ENCODE data around the gene PADI2.
A peak's percentile ranks its signal among the peaks of the same experiment; 100 is the strongest.

Gene PADI2

GRCh38 chr1:17135530-17135929 is 16.3 kb upstream of the PADI2 start:
- no peak overlapping the region for H4K91ac ChIP-seq (ENCODE audit: low read length)
- H3K4ac ChIP-seq (ENCODE audit: low read depth in 1 of 2, low read length in 2 of 2) = no peak overlapping the region
- H3K18ac ChIP-seq (ENCODE audit: low read depth in 1 of 2, low read length in 2 of 2) = no peak overlapping the region
- H3K14ac ChIP-seq (ENCODE audit: low read length in 2 of 2) = no peak overlapping the region
- no peaks in the 10 kb centered on the region for H3K9me3 ChIP-seq (ENCODE audit: control insufficient read depth, low read length)
- no peak overlapping the region for H2BK15ac ChIP-seq (ENCODE audit: low read depth, poor library complexity, severe bottlenecking)
- H2AK5ac ChIP-seq (ENCODE audit: low read length, severe bottlenecking) = peak overlapping the region; percentile 26
- 80% methylated on average over 5 of the region's 5 CpGs for WGBS
- H3K27ac ChIP-seq (ENCODE audit: low read length, poor library complexity, severe bottlenecking) = no peak overlapping the region
- H4K8ac ChIP-seq (ENCODE audit: low read length) = no peak overlapping the region
- no peak overlapping the region for H2BK120ac ChIP-seq (ENCODE audit: low read depth, low read length)
- no peak overlapping the region for H2BK12ac ChIP-seq (ENCODE audit: low read length in 2 of 2)
- no peak overlapping the region for H3K4me2 ChIP-seq (ENCODE audit: low read length, poor library complexity, severe bottlenecking)
- H3K27me3 ChIP-seq (ENCODE audit: control insufficient read depth in 1 of 2, insufficient read depth in 1 of 2, low read length in 2 of 2) = peaks cover 0 to 84% of the 10 kb centered on the region in 2 experiments
- no peak overlapping the region for H3K9ac ChIP-seq (ENCODE audit: low read length)
- DNase-seq = no peak
- H3K79me1 ChIP-seq (replicated peaks; ENCODE audit: low read length, poor library complexity, severe bottlenecking) = no peaks in the 10 kb centered on the region
- peaks cover 16% of the 10 kb centered on the region for H3K4me1 ChIP-seq (ENCODE audit: control insufficient read depth, insufficient read depth, low read depth, low read length)
- H3K36me3 ChIP-seq (ENCODE audit: control insufficient read depth in 1 of 2, insufficient read depth in 2 of 2, low read depth in 1 of 2, low read length in 2 of 2) = peaks cover 0 to 10% of the 10 kb centered on the region in 2 experiments
- no peak overlapping the region for H2BK5ac ChIP-seq (ENCODE audit: low read depth, low read length, poor library complexity, severe bottlenecking)
- no peak overlapping the region for H2AFZ ChIP-seq (ENCODE audit: low read depth, low read length)
- no peak overlapping the region for H3K23ac ChIP-seq (ENCODE audit: low read length in 2 of 2)
- H3K4me3 ChIP-seq (ENCODE audit: insufficient read depth in 1 of 2, low read depth in 1 of 2, low read length in 2 of 2) = no peak overlapping the region

- H3K4me1 ChIP-seq (ENCODE audit: control insufficient read depth, insufficient read depth, low read depth, low read length) = peaks cover 16% of the 10 kb centered on the region
- no peaks in the 10 kb centered on the region for H3K79me1 ChIP-seq (replicated peaks; ENCODE audit: low read length, poor library complexity, severe bottlenecking)
- H2BK5ac ChIP-seq (ENCODE audit: low read depth, low read length, poor library complexity, severe bottlenecking) = no peak overlapping the region
- peaks cover 0 to 77% of the 10 kb centered on the region in 2 experiments for H3K27me3 ChIP-seq (ENCODE audit: control insufficient read depth in 1 of 2, insufficient read depth in 1 of 2, low read length in 2 of 2)
- peaks cover 0 to 10% of the 10 kb centered on the region in 2 experiments for H3K36me3 ChIP-seq (ENCODE audit: control insufficient read depth in 1 of 2, insufficient read depth in 2 of 2, low read depth in 1 of 2, low read length in 2 of 2)
- no peak overlapping the region for H2BK15ac ChIP-seq (ENCODE audit: low read depth, poor library complexity, severe bottlenecking)
- no peak overlapping the region for H3K23ac ChIP-seq (ENCODE audit: low read length in 2 of 2)
- no peak overlapping the region for H3K27ac ChIP-seq (ENCODE audit: low read length, poor library complexity, severe bottlenecking)
- WGBS = 99% methylated on average over 7 of the region's 7 CpGs
- no peak overlapping the region for H3K4me2 ChIP-seq (ENCODE audit: low read length, poor library complexity, severe bottlenecking)
- H4K8ac ChIP-seq (ENCODE audit: low read length) = no peak overlapping the region
- H3K4ac ChIP-seq (ENCODE audit: low read depth in 1 of 2, low read length in 2 of 2) = no peak overlapping the region
- no peak overlapping the region for H2AK5ac ChIP-seq (ENCODE audit: low read length, severe bottlenecking)
- no peak overlapping the region for H2BK12ac ChIP-seq (ENCODE audit: low read length in 2 of 2)
- no peak for DNase-seq
- H3K9me3 ChIP-seq (ENCODE audit: control insufficient read depth, low read length) = no peaks in the 10 kb centered on the region
- H2AFZ ChIP-seq (ENCODE audit: low read depth, low read length) = no peak overlapping the region
- no peak overlapping the region for H2BK120ac ChIP-seq (ENCODE audit: low read depth, low read length)
- H3K14ac ChIP-seq (ENCODE audit: low read length in 2 of 2) = peak overlapping the region in 1 of 2 experiments; percentile 6
- no peak overlapping the region for H4K91ac ChIP-seq (ENCODE audit: low read length)
- no peak overlapping the region for H3K4me3 ChIP-seq (ENCODE audit: insufficient read depth in 1 of 2, low read depth in 1 of 2, low read length in 2 of 2)
- H3K9ac ChIP-seq (ENCODE audit: low read length) = no peak overlapping the region
- H3K18ac ChIP-seq (ENCODE audit: low read depth in 1 of 2, low read length in 2 of 2) = no peak overlapping the region
Observed at GRCh38 chr1:17134724-17135123, 15.5 kb upstream of the PADI2 start.

- H3K27me3 ChIP-seq (ENCODE audit: control insufficient read depth in 1 of 2, insufficient read depth in 1 of 2, low read length in 2 of 2) = peaks cover 0 to 73% of the 10 kb centered on the region in 2 experiments
- no peak overlapping the region for H3K23ac ChIP-seq (ENCODE audit: low read length in 2 of 2)
- H3K4me2 ChIP-seq (ENCODE audit: low read length, poor library complexity, severe bottlenecking) = no peak overlapping the region
- H3K4ac ChIP-seq (ENCODE audit: low read depth in 1 of 2, low read length in 2 of 2) = no peak overlapping the region
- no peak overlapping the region for H2BK15ac ChIP-seq (ENCODE audit: low read depth, poor library complexity, severe bottlenecking)
- peak overlapping the region; percentile 34 for H2AK5ac ChIP-seq (ENCODE audit: low read length, severe bottlenecking)
- H3K36me3 ChIP-seq (ENCODE audit: control insufficient read depth in 1 of 2, insufficient read depth in 2 of 2, low read depth in 1 of 2, low read length in 2 of 2) = peaks cover 0 to 10% of the 10 kb centered on the region in 2 experiments
- H2AFZ ChIP-seq (ENCODE audit: low read depth, low read length) = no peak overlapping the region
- H3K14ac ChIP-seq (ENCODE audit: low read length in 2 of 2) = no peak overlapping the region
- no peak overlapping the region for H2BK5ac ChIP-seq (ENCODE audit: low read depth, low read length, poor library complexity, severe bottlenecking)
- peaks cover 17% of the 10 kb centered on the region for H3K4me1 ChIP-seq (ENCODE audit: control insufficient read depth, insufficient read depth, low read depth, low read length)
- DNase-seq = no peak
- H4K91ac ChIP-seq (ENCODE audit: low read length) = no peak overlapping the region
- no peak overlapping the region for H2BK120ac ChIP-seq (ENCODE audit: low read depth, low read length)
- no peak overlapping the region for H3K18ac ChIP-seq (ENCODE audit: low read depth in 1 of 2, low read length in 2 of 2)
- WGBS = 88% methylated on average over 4 of the region's 4 CpGs
- no peaks in the 10 kb centered on the region for H3K9me3 ChIP-seq (ENCODE audit: control insufficient read depth, low read length)
- H4K8ac ChIP-seq (ENCODE audit: low read length) = no peak overlapping the region
- H3K27ac ChIP-seq (ENCODE audit: low read length, poor library complexity, severe bottlenecking) = no peak overlapping the region
- H2BK12ac ChIP-seq (ENCODE audit: low read length in 2 of 2) = no peak overlapping the region
- no peak overlapping the region for H3K4me3 ChIP-seq (ENCODE audit: insufficient read depth in 1 of 2, low read depth in 1 of 2, low read length in 2 of 2)
- no peak overlapping the region for H3K9ac ChIP-seq (ENCODE audit: low read length)
- H3K79me1 ChIP-seq (replicated peaks; ENCODE audit: low read length, poor library complexity, severe bottlenecking) = no peaks in the 10 kb centered on the region
Observed at GRCh38 chr1:17134034-17134433, 14.8 kb upstream of the PADI2 start.

- no peak overlapping the region for H4K8ac ChIP-seq (ENCODE audit: low read length)
- H2BK15ac ChIP-seq (ENCODE audit: low read depth, poor library complexity, severe bottlenecking) = no peak overlapping the region
- H3K14ac ChIP-seq (ENCODE audit: low read length in 2 of 2) = no peak overlapping the region
- H3K9me3 ChIP-seq (ENCODE audit: control insufficient read depth, low read length) = no peaks in the 10 kb centered on the region
- H3K36me3 ChIP-seq (ENCODE audit: control insufficient read depth in 1 of 2, insufficient read depth in 2 of 2, low read depth in 1 of 2, low read length in 2 of 2) = peaks cover 0 to 7% of the 10 kb centered on the region in 2 experiments
- no peak overlapping the region for H3K9ac ChIP-seq (ENCODE audit: low read length)
- no peak overlapping the region for H3K4ac ChIP-seq (ENCODE audit: low read depth in 1 of 2, low read length in 2 of 2)
- H2AK5ac ChIP-seq (ENCODE audit: low read length, severe bottlenecking) = no peak overlapping the region
- no peak overlapping the region for H4K91ac ChIP-seq (ENCODE audit: low read length)
- no peak overlapping the region for H3K4me2 ChIP-seq (ENCODE audit: low read length, poor library complexity, severe bottlenecking)
- H2AFZ ChIP-seq (ENCODE audit: low read depth, low read length) = no peak overlapping the region
- H3K4me3 ChIP-seq (ENCODE audit: insufficient read depth in 1 of 2, low read depth in 1 of 2, low read length in 2 of 2) = no peak overlapping the region
- H3K27me3 ChIP-seq (ENCODE audit: control insufficient read depth in 1 of 2, insufficient read depth in 1 of 2, low read length in 2 of 2) = peaks cover 0 to 44% of the 10 kb centered on the region in 2 experiments
- H2BK12ac ChIP-seq (ENCODE audit: low read length in 2 of 2) = no peak overlapping the region
- no peak for DNase-seq
- H3K4me1 ChIP-seq (ENCODE audit: control insufficient read depth, insufficient read depth, low read depth, low read length) = peaks cover 19% of the 10 kb centered on the region
- H3K23ac ChIP-seq (ENCODE audit: low read length in 2 of 2) = no peak overlapping the region
- H3K79me1 ChIP-seq (replicated peaks; ENCODE audit: low read length, poor library complexity, severe bottlenecking) = no peaks in the 10 kb centered on the region
- H2BK5ac ChIP-seq (ENCODE audit: low read depth, low read length, poor library complexity, severe bottlenecking) = no peak overlapping the region
- no peak overlapping the region for H3K18ac ChIP-seq (ENCODE audit: low read depth in 1 of 2, low read length in 2 of 2)
- peak overlapping the region; percentile 100 for H3K27ac ChIP-seq (ENCODE audit: low read length, poor library complexity, severe bottlenecking)
- 73% methylated on average over 3 of the region's 3 CpGs for WGBS
- no peak overlapping the region for H2BK120ac ChIP-seq (ENCODE audit: low read depth, low read length)
Observed at GRCh38 chr1:17130138-17130635, 10.9 kb upstream of the PADI2 start.

All from mesenchymal stem cell (in vitro differentiated cells and primary cell).